Progenitor cell of endocrine pancreas (in vitro differentiated cells): ENCODE data around the gene ATP4B. TPM values are rescaled to one million over a fixed set of nuclear protein-coding genes. Genes with fewer than 3 reads are reported as not detected.

Experiments used
- DNase-seq: peaks from one replicate; pipeline ENCODE4 v3.0.0; 2021; ENCODE audit warnings: low spot score; ENCODE audit not compliant: unreplicated experiment
- H3K27ac Mint-ChIP-seq: 2 replicates; pipeline ENCODE4 v1.8.0; 2021; ENCODE audit warnings: mild to moderate bottlenecking, moderate library complexity, mixed read lengths
- H3K27me3 Mint-ChIP-seq: 2 replicates; pipeline ENCODE4 v1.8.0; 2021; ENCODE audit warnings: mixed read lengths
- H3K36me3 Mint-ChIP-seq: 2 replicates; pipeline ENCODE4 v1.8.0; 2022; ENCODE audit warnings: mixed read lengths; ENCODE audit not compliant: insufficient read depth
- H3K4me1 Mint-ChIP-seq: 2 replicates; pipeline ENCODE4 v1.8.0; 2021; ENCODE audit warnings: low read depth, mixed read lengths
- H3K4me3 Mint-ChIP-seq: 2 replicates; pipeline ENCODE4 v1.8.0; 2021; ENCODE audit warnings: low read depth, mild to moderate bottlenecking, moderate library complexity, mixed read lengths
- H3K9me3 Mint-ChIP-seq: 2 replicates; pipeline ENCODE4 v1.8.0; 2021; ENCODE audit warnings: low read depth, mixed read lengths
- CTCF ChIP-seq: fragments of 200-600 bp; sonication (generic); IDR thresholded peaks from one replicate; pipeline ENCODE4 v1.5.0; 2021; ENCODE audit warnings: antibody characterized with exemption, mild to moderate bottlenecking; ENCODE audit not compliant: unreplicated experiment
- total RNA-seq: library from RNA; stranded (reverse); gene quantifications from 2 replicates; pipeline ENCODE4 v1.2.1, GENCODE V29; 2021

Gene ATP4B
- total RNA-seq, 1 donor from 2014 or later, result not detected

GRCh38 chr13:113610266-113610665, 47.7 kb downstream of the ATP4B start:
- TF ChIP-seq CTCF, result no peak
- H3K4me3 Mint-ChIP-seq, result no peak overlapping the region
- no peaks in the 10 kb centered on the region for H3K9me3 Mint-ChIP-seq
- H3K27ac Mint-ChIP-seq, result no peak overlapping the region
- no peaks in the 10 kb centered on the region for H3K27me3 Mint-ChIP-seq
- peaks cover 14% of the 10 kb centered on the region for H3K36me3 Mint-ChIP-seq
- no peak for DNase-seq
- H3K4me1 Mint-ChIP-seq, result no peaks in the 10 kb centered on the region

GRCh38 chr13:113609616-113610015, 48.4 kb downstream of the ATP4B start:
- H3K27me3 Mint-ChIP-seq, result no peaks in the 10 kb centered on the region
- peaks cover 20% of the 10 kb centered on the region for H3K36me3 Mint-ChIP-seq
- H3K4me3 Mint-ChIP-seq, result no peak overlapping the region
- H3K27ac Mint-ChIP-seq, result no peak overlapping the region
- no peak for TF ChIP-seq CTCF
- H3K4me1 Mint-ChIP-seq, result no peaks in the 10 kb centered on the region
- no peak for DNase-seq
- H3K9me3 Mint-ChIP-seq, result no peaks in the 10 kb centered on the region

- DNase-seq, result no peak
- peaks cover 20% of the 10 kb centered on the region for H3K36me3 Mint-ChIP-seq
- no peak for TF ChIP-seq CTCF
- H3K27ac Mint-ChIP-seq, result no peak overlapping the region
- H3K9me3 Mint-ChIP-seq, result no peaks in the 10 kb centered on the region
- H3K27me3 Mint-ChIP-seq, result no peaks in the 10 kb centered on the region
- no peaks in the 10 kb centered on the region for H3K4me1 Mint-ChIP-seq
- no peak overlapping the region for H3K4me3 Mint-ChIP-seq
These were observed 48.9 kb downstream of the ATP4B start for GRCh38 chr13:113608967-113609533.

GRCh38 chr13:113607889-113608635, 49.9 kb downstream of the ATP4B start:
- Mint-ChIP-seq H3K36me3 (peaks cover 20% of the 10 kb centered on the region), H3K27ac (no peak overlapping the region), H3K9me3 (no peaks in the 10 kb centered on the region), H3K4me1 (no peaks in the 10 kb centered on the region), H3K4me3 (no peak overlapping the region), H3K27me3 (no peaks in the 10 kb centered on the region)
- no peak for TF ChIP-seq CTCF
- no peak for DNase-seq

GRCh38 chr13:113607056-113607888, 50.7 kb downstream of the ATP4B start:
- no peak for TF ChIP-seq CTCF
- H3K4me3 Mint-ChIP-seq, result no peak overlapping the region
- peaks cover 20% of the 10 kb centered on the region for H3K36me3 Mint-ChIP-seq
- H3K9me3 Mint-ChIP-seq, result no peaks in the 10 kb centered on the region
- no peaks in the 10 kb centered on the region for H3K27me3 Mint-ChIP-seq
- DNase-seq, result no peak
- peaks cover 2% of the 10 kb centered on the region for H3K4me1 Mint-ChIP-seq
- H3K27ac Mint-ChIP-seq, result no peak overlapping the region
